Renal cortex interstitium (tissue), 11 donors: ENCODE results near the gene PRR35. TPM values are rescaled to one million over a fixed set of nuclear protein-coding genes. Genes with fewer than 3 reads are reported as not detected.
A peak's percentile ranks its signal among the peaks of the same experiment; 100 is the strongest.

Experiments
- DNase-seq, 11 donors: peaks; one replicate each; pipeline ENCODE4 v3.0.0-alpha.2; 2013; ENCODE audit warnings: low read depth in 9 of 11, low spot score in 4 of 11; ENCODE audit errors: extremely low read depth in 1 of 11
- polyA plus RNA-seq, 3 donors: library from polyadenylated mRNA; unstranded; fragments of 120-200 nt; gene quantifications; one replicate each; pipeline ENCODE4 v1.2.1, GENCODE V29; 2013; ENCODE audit not compliant: insufficient read length in 3 of 3

Gene PRR35
- polyA plus RNA-seq, 3 donors: 5.7 to 14.0 (median 14.0) TPM

DNA sequence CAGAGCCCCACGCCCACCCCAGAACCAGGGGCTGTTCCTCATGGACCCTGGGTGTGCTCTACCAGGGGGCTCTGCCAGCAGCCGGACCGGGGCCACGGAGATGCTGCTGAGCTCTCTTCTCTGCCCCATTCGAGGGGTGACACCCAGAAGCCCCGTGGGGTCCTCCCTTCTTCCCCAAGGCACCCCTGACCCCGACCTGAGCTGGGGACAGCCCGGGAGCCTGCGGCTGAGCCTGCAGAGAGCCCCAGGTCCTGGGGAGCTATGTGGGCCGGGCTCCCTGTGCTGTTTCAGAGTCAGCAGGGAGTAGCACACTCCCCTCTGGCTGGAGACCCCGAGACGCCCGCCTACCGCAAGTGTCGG is 1.2 kb upstream of the PRR35 start:
- no peak for DNase-seq

DNA sequence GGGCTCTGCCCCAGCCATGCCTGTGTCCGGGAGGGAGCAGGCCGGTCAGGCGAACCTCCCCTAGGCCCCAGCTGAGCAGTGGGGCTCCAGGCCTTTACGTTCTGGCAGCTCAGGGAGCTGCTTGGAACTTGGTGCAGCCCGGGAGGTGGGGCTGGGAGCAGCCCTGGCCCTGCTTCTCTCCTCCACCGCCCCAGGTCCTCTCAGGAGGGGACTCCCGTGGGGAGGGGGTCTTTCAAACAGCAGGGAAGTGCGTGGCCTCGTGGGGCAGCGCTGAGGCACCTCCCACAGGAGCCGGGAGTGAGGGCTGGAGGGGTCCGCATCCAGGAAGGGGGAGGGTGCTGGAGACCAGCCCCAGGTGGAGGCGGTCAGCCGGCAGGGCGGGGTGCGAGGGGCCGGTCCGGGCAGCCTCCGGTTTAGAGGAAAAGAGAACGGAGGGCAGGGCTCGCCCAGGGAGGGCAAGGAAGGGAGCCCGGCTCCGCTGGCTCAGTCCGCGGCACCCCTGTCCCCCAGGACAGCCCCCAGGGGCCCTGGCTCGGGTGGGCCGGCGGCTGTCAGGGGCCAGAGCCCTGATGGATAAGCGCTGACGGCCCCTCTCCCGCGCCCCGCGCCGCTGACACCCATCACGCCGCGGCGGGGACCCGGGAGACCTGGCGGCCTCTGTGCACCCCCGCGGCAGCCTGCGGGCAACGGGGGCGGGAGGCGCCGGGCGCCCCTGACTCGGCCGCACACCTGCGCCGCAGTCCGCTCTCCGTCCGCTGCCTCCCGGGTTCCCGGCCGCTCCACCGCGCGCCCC is 587 bp upstream of the PRR35 start:
- no peak for DNase-seq

DNA sequence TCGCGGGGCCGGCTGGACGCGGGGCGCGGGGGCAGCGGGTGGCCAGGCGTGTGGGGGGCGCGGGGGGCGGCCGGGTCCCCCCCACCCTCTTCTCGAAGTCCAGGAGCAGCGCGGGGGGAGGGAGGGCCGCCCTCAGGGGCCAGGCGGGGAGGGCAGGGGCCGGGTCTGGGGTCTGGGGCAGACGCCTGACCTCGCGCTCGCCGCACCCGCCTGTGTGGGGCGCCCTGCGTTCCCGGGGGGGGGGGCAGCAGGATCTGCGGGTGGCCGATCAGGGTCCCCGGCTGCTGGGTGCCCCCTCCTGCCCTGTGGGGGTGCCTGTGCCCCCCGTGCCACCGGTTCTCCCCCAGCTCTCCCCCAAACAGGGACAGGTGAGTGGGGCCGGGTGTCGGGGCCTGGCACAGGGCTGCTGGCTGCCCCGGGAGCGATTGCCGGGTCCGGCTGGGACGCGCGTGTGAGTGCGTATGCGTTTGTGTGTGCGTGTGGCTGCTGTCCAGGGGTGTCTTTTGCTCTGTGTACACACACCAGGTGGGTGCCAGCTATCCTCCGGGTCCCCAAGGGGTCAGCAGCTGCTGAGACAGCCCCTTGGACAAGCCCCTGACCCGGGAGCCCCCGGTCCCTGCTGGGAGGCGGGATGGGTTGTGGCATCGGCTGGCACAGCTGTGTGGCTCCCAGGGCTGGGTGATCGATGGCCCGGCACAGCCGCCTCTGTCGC is 663 bp downstream of the PRR35 start:
- DNase-seq: no peak

DNA sequence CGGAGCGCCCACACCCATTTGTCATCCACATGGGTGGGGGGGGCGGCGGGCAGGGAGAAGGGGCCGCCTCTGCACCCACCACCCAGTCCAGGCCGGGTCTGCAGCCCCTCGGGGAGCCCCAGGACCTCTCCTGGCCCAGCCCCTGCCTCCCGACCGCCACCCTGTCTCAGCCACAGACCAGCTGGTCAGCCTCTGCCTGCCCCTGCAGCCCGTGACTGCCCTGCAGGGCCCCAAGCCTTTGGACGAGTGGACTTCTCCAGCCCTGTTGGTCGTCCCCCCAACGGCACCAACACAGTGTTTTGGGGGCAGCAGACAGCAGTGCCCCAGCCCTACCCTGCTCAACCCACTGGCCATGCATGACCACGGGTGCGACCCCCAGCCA is 1.2 kb downstream of the PRR35 start:
- DNase-seq: no peak

DNA sequence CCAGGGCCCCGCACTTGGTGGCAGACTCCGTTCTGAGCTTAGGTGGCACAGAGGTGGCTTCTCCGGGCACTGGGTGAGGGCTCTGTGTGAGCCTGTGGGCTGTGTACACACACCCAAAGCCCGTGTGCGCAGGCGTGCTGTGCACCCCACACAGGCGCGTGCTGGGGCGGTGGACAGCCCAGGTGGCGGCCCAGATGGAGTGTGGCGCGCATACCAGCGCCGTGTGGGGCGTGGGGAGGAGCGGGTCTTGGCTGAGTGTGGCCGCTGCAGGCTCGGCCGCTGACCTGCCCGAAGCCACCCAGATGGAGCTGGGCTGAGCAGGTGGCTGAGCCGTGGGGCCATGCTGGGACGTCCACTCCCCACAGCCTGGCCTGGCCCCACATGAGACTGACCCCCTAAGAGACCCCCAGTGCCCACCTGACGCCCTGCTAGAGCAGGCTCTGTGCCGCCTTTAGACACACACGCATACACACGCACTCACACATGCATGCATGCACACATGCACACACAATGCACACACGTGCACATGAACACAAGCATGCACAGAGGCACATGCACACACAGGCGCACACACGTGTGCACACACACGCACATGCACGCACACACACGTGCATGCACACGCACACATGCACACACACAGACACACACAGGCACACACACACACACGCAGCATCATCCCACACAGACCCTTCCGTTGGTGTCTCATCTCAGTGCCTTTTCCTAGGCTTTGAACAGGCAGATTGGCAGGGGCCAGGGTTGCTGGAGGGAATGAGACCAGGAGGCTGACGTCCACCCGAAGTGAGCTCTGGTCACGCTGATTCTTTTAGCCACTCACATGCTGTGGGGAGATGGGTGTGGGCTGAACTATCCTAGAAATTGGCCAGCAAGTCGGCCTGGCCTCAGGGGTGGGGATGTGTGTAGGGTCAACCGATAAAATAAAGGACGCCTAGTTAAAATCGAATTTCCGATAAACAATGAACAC is 2.1 kb downstream of the PRR35 start:
- no peak for DNase-seq

DNA sequence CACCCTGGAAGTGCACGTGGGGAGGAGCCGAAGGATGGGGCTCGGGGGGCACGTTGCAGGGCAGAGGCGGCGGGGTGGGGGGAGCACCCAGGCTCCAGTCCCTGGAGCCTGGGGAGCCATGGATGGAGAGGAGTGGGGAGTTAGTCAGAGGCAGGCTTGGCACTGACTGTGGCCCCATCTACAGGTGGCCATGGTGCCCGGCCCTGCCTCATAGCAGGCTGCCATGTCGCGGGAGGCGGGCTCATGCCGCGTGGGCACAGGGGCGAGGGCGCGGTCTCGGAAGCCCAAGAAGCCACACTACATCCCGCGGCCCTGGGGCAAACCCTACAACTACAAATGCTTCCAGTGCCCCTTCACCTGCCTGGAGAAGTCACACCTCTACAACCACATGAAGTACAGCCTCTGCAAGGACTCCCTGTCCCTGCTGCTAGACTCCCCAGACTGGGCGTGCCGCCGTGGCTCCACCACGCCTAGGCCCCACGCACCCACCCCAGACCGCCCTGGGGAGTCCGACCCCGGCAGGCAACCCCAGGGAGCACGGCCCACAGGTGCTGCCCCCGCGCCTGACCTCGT is 3.0 kb downstream of the PRR35 start:
- no peak for DNase-seq

DNA sequence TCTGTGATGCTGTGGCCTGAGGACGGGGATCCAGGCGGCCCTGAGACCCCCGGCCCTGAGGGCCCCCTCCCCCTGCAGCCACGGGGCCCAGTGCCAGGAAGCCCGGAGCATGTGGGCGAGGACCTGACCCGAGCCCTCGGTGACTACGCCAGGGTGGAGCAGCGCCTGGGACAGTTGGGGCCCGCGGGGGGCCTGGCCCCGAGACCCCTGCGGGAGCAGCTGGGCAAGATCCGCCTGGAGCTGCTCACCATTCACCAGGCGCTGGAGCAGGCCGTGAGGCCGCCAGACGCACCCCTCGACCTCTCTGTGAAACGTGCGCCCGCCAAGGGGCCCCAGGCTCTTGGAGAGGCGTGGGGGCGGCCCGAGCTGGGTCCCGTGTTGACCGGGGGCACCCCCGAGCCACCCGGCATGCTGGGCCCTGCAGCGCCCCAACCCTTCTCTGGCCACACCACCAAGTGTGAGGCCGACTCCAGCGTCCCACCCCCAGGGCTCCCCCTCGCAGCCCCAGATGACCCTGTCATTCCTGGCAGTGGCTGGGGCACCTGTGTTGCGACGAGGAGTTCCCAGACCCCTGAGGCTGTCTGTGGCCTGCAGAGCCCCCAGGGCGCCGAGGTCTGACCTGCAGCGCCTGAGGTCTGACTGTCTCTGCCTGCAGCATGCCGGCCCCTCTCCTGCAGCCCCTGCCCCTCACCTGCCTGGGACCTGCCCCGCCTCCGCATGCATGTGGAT is 4.7 kb downstream of the PRR35 start:
- no peak for DNase-seq

DNA sequence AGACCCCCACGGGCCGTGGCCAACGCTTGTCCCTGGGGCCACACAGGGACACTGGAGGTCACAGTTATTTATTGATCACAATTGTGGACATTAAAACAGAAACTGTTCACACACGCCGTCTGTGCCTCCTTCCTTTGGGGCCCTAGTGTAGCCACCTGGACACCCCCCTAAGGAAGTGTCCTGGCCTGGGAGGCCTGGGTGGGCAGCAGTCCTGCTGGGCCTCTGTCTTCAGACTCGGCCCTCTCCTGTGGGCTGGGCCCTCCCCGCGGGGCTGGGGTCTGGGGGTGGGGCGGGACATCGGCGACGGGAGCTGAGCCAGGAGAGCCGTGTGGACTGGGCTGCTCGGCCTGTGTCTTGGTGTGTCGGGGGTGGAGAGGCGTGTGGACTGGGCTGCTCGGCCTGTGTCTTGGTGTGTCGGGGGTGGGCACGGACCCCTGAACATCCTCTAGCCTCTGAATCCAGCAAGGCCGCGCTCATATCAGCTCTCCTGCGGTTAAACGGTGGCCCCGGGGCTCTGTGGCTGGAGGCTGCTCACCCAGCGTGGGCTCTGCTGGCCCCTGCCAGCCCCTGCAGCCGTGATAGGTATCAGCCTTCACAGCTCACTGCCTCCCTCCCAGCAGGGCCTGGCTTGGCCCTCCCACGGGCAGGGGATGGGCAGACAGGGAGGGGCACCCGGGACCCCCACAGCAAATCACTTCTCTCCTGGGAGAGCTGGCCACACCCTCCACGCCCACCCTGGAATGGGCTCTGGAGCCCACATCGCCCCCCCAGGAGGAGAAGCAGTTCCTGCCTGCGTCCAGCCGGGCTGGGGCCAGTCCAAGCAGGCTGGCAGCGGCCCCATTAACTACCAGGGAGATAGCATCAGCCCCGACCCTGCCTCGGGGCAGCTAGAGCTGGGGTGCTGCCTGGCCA is 5.5 kb downstream of the PRR35 start:
- peak in 8 of 11 donors; percentile 63 to 82 (median 74) for DNase-seq

DNA sequence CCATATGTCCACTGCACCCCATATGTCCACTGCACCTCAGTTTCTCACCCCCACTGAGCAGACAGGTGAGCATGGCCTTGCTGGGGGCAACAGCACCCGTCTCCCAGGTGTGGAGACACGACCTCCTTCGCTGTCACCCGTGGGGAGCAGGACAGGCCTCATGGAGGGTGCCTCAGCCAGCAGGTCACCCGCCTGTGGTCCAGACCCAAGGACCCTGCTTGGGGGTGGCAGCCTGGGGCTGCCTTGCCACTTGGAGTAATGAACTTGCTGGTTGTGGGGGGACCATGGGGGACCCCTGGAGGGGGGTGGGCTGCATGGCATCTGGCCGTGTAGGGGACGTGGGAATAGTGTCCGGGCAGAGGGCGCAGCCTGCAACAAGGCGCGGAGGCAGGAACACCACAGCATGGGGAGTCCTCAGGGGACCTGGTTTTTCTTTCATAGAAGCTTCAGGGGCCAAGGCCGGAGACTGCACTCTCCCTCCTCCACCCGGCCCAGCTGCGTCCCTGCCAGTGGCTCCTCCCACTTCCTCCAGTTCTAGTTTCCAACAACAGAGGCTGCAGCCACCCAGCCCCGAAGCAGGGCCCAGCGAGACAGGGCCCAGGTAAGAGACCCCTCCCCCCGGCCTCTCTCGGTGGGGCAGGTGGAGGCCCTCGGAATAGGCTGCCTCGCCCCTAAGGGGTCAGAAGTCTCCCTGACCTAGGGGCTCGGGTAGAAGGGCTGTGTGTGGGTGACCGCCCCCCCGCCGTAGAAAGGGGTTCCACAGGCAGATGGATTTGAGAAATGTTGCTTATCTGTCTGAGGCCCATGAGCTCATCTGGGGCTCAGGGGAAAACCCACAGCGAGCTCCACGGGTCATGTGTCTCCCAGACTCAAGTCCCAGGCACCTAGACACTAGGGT is 6.5 kb downstream of the PRR35 start, which contains the start of gene NHLRC4:
Gene NHLRC4 (plus strand): TSS at position 531 of the 898 bp plus-strand sequence. CDS start 1,043 bp downstream, outside the sequence.
- DNase-seq: peak in 9 of 11 donors; percentile 62 to 81 (median 73)

DNA sequence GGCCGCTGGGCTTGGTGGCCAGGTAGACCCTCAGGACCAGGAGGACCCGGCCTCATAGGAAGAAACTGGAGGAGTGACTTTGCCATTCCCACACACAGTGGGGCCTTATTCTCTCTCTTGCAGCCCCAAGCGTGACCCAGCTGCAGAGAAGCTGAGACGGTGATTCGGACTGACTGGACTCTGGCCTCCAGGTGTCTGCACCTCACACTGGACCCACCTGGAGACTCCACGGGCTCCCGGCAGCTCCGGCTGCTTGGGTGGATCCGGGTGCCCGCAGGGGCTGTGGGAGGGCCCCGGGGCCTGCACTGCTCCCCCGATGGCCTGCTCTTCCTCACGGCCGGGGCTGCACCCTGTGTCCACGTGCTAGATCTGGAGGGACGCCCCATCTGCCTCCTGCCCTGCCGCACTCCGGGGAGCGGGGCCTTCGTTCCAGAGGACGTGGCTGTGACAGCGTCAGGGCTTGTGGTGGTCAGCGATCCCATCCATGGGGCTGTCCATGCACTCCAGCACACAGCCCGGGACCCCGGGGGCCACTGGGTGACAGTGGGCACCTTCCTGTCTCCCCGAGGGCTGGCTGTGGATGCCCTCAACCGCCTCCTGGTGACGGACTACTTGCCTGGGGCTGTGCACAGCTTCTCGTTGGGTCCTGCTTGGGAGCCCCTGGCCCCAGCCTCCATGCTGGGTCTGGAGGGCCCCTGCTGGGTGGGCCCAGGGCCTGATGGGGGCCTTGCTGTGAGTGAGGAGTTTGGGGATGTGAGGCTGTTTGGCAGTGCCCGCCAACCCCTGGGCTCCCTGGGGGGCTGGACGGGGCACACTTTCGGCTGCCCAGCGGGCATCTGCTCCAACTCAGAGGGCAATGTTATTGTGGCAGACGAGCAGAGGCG is 7.4 kb downstream of the PRR35 start:
- DNase-seq: no peak

DNA sequence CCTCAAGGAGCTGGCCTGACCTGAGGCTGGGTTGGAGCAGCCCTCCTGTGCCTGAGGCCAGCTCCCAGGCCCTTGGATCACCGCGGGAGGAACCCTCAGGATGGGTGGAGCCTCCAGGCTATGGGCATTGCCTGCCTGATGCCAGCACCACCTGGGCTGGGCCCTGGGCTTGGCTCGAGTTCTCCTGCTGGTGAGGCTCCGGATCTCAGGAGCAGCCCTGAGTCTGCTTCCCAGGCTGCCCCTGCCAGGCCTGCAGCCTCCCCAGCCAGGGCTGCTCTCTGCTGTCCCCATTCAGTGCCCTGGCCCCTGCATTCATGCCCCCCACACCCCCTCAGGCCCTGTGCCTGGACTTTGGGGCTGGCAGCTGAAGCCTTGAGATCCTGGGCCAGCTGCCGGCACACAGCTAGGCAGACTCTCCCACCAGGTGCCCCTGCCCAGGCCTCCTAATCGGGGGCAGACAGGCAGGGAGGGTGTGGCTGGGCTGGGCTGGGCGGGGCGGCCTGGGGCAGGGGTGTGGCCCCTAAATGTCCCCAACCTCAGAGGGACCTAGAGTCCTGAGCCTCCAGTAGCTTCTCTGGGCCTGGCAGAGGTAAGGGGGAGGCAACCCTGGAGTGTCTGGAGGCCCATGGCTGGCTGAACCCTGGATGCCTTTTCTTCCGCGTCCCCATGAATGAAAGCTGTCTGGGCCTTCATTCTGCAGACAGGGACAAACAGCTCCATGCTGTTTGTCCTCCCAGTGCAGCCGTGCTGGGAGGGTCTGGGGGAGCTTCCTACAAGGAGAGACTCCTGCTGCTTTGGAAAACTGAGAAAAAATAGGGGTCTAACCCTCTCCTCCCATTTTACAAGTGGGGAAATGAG is 8.4 kb downstream of the PRR35 start:
- no peak for DNase-seq

DNA sequence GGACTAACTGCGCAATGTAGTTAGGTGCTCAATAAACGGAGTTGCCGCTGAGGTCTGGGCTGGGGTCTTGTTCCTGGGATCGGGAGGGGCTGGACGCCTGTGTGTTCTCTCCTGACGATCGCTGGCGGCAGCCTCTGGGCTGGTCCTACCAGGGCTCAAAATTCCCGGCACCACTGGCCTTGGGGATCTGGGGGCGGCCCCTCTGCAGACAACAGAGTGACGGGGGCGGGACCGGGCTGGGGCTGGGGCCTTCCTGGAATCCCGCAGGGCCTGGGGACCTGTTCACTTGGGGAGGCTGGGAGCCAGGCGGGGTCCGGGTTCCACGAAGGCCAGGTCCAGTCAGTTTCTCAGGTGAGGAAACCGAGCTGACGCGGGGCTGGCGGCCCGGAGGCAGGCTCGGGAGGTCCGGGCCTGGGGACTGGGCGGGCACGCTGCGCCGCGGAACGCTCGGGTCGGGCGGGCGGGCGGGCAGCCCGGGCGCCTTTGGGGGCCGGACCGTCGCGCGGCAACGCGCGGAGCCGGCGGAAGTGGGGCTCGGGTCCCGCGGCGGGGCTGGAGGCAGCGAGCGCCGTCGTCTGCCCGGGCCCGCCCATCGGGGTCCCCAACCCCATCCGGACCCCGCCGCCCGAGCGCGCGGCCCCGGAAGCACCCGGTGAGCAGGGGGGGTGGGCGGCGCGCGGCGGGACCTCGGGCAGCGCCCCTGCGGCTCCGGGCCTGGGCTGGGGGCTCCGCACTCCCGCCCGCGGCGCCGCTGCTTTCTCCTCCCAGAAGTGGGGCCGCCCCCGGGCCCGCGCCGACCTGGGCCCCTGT is 9.5 kb downstream of the PRR35 start, which contains the start of gene PIGQ:
Gene PIGQ (plus strand): TSS at position 524 of the 810 bp plus-strand sequence. CDS start 4,107 bp downstream, outside the sequence.
- DNase-seq: peak in 2 of 11 donors; percentile 53 to 61

DNA sequence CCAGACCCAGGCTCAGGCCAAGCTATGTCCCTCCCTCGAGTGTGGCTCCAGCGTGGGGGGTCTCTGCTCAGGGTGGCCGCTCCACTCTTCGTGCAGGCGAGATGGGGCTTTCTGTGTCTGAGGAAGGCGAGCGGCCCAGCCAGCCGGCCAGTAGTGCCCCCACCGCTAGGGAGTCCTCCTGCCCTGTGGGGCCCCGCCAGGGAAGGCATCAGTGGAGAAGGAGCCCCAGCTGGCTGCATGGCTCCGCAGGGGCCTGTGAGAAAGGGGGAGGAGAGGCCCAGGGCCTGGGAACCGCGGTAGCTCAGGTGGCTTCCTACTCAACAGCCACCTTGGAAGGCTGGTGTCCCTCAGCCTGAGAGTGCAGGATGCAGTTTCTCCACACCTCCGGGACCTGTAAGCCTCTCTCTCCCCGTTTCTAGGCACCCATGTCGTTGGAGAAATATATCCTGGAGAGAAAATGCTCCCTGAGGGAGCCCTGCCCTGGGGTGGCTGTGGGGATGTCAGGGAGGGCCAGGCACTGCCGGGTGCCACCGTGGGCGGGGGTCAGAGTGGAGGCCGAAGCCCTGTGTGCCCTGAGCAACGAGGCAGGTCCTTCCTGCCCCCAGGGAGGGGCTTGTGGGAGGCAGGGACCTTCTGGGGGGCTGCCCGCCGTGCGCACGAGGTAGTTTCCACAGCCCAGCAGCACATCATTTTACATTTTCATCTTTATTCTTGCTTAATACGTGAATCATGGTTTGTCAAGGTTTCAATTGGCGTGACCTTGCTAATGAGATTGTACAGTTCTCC is 12.9 kb downstream of the PRR35 start:
- DNase-seq: no peak
